OCI-LY1 (cell line): ENCODE measurements around the gene DHX58.

Experiments used
- CTCF ChIP-seq: fragments of 200-600 bp; sonication (generic), shearing (Covaris generic); IDR thresholded peaks from 2 replicates; pipeline ENCODE4 v1.5.1; 2017; ENCODE audit warnings: mild to moderate bottlenecking, antibody characterized with exemption, low read length, moderate library complexity, mixed read lengths
- EZH2 ChIP-seq: fragments of 200-600 bp; sonication (generic), shearing (Covaris generic); IDR thresholded peaks from 2 replicates; pipeline ENCODE4 v1.8.0; 2017; ENCODE audit warnings: borderline replicate concordance, mixed run types, mild to moderate bottlenecking, antibody characterized with exemption, low read length, moderate library complexity, mixed read lengths

- no peak for TF ChIP-seq CTCF
- no peak for TF ChIP-seq EZH2
These were observed 13.1 kb upstream of the DHX58 start for GRCh38 chr17:42125565-42125964.
